Measurements from ENCODE around the gene NSUN3. TPM values are rescaled to one million over a fixed set of nuclear protein-coding genes. Genes with fewer than 3 reads are reported as not detected.
"Not testable (repeated sequence)": the region's sequence is repeated elsewhere in the genome, so short reads cannot be mapped to it uniquely, and the experiment has no call there.

NSUN3 gene
- total and polyA plus RNA-seq, 4 donors: 5.1 to 61.0 (median 9.3) TPM

DNA sequence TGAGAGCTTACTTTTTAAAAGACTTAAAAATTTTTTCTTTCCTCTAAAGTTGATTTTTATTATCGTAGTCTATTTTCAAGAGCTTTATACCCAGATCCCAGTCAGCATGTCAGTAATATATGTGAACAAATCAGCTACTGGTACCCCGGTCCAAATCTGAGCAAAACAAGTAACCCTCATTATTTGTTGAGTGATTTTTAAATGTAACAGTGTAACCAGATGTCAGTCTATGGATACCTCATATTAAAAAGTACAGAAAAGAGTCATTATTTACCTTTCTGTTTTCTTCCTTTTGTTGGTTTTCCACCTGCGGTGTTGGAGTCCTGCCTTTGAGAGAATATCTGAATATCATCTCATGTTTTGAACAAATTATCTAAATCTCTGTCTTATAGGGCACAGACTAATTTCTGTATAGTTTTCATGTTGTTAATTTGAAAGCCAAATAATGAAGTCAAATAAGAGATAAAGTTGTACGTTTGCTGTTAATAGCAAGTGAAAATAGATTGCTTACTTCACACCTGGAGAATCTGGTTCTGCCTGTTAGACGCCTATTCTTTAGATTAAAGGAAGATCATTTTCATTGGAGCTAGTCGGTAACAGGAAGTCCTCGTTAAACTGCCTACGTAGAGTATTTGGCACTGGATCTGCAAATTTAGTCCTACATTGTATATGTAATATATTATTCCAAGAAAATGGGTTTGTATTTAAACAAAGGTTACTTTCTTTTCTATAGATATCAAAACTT is 34.6 kb upstream of the NSUN3 start, which contains the start of gene STX19:
Gene STX19, minus strand, starts transcription at position 505 of the 745 bp plus-strand sequence. CDS start 13,328 bp downstream, outside the sequence.
- TF ChIP-seq, protein P1, sequence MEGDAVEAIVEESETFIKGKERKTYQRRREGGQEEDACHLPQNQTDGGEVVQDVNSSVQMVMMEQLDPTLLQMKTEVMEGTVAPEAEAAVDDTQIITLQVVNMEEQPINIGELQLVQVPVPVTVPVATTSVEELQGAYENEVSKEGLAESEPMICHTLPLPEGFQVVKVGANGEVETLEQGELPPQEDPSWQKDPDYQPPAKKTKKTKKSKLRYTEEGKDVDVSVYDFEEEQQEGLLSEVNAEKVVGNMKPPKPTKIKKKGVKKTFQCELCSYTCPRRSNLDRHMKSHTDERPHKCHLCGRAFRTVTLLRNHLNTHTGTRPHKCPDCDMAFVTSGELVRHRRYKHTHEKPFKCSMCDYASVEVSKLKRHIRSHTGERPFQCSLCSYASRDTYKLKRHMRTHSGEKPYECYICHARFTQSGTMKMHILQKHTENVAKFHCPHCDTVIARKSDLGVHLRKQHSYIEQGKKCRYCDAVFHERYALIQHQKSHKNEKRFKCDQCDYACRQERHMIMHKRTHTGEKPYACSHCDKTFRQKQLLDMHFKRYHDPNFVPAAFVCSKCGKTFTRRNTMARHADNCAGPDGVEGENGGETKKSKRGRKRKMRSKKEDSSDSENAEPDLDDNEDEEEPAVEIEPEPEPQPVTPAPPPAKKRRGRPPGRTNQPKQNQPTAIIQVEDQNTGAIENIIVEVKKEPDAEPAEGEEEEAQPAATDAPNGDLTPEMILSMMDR (IDR thresholded peaks at IDR 0.05; ENCODE audit: control extremely low read depth, extremely low read depth): no peak
- 56 to 78% methylated on average over 8 of the region's 8 CpGs for WGBS, 2 donors
- ATAC-seq (ENCODE audit: insufficient read depth, low FRiP score): no peak
- Histone ChIP-seq H3K4me3 (no peak within 1 kb of the TSS), H3K4me1 (ENCODE audit: control insufficient read depth in 5 of 5, insufficient read depth in 5 of 5, low read length in 5 of 5) (no peaks in the 10 kb centered on the region), H3K36me3 (ENCODE audit: control insufficient read depth in 4 of 4, insufficient read depth in 4 of 4, low read length in 4 of 4) (no peaks in the 10 kb centered on the region), H3K9ac (ENCODE audit: insufficient read depth in 1 of 2, low read length in 2 of 2) (peak within 1 kb of the TSS in 1 of 2 donors; percentile 35), H3K27ac (ENCODE audit: low read depth in 1 of 2, low read length in 1 of 2) (no peak within 1 kb of the TSS), H3K27me3 (ENCODE audit: control insufficient read depth in 3 of 3, insufficient read depth in 3 of 3, low read length in 2 of 3) (no peaks in the 10 kb centered on the region), H3K9me3 (ENCODE audit: control insufficient read depth in 4 of 4, insufficient read depth in 3 of 4, low read length in 3 of 4) (no peaks in the 10 kb centered on the region)
- peak in 2 of 3 donors; percentile 68 to 86 for DNase-seq

DNA sequence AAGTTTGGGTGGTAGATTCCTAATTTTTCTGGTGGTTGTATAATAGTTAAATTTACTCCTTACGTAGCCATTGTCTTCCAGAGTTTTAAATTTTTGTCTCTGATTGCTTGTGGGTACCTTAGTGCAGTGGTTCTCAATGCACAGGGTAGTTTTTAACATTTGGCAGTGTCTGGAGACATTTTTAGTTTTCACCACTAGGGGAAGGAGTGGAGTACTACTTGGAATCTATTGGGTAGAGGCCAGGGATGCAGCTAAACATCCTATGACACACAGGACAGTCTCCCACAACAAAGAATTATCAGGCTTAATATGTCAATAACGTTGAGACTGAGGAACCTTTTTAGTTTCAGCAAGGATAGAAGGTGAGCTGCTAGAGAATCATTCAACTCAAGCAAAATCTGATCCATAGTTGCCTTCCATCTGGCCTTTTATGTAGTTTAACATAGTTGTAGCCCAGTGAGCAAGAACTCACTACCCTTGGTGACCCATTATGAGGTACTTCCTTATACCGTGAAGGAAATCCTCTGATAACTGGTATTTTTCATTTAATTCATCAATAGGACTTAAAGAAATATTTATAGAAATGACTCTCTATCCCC is 25.9 kb upstream of the NSUN3 start:
- Histone ChIP-seq H3K4me1 (ENCODE audit: control insufficient read depth in 5 of 5, insufficient read depth in 5 of 5, low read length in 5 of 5) (no peaks in the 10 kb centered on the region), H3K36me3 (ENCODE audit: control insufficient read depth in 4 of 4, insufficient read depth in 4 of 4, low read length in 4 of 4) (peaks cover 2 to 5% (median 4%) of the 10 kb centered on the region in 4 donors), H3K9ac (ENCODE audit: insufficient read depth in 1 of 2, low read length in 2 of 2) (no peak overlapping the region), H3K4me3 (no peak overlapping the region), H3K27me3 (ENCODE audit: control insufficient read depth in 3 of 3, insufficient read depth in 3 of 3, low read length in 2 of 3) (no peaks in the 10 kb centered on the region), H3K27ac (ENCODE audit: low read depth in 1 of 2, low read length in 1 of 2) (no peak overlapping the region), H3K9me3 (ENCODE audit: control insufficient read depth in 4 of 4, insufficient read depth in 3 of 4, low read length in 3 of 4) (no peaks in the 10 kb centered on the region)
- WGBS, 2 donors: 80 to 83% methylated on average over 3 of the region's 3 CpGs
- DNase-seq (no peak), ATAC-seq (ENCODE audit: insufficient read depth, low FRiP score) (no peak)
- TF ChIP-seq, protein P1 (IDR thresholded peaks at IDR 0.05; ENCODE audit: control extremely low read depth, extremely low read depth): peak; percentile 7

DNA sequence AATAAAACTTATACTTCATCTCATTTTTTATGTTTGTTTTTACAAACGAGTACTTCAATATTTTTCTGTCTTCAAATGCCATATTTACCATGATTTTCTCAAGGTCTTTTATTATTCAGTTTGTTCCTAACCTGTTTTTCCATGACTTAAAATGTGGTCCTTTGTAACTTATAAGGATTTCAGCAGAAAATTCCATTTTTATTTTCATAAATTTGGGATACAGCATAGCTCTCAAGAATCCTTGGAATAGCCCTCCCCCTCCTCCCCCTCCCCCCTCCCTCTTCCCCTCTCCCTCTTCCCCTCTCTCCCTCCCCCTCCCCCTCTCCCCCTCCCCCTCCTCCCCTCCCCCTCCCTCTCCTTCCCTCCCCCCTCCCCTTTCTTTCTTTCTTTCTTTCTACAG is 19.6 kb upstream of the NSUN3 start:
- H3K4me1 ChIP-seq (ENCODE audit: control insufficient read depth in 5 of 5, insufficient read depth in 5 of 5, low read length in 5 of 5): no peaks in the 10 kb centered on the region
- H3K9ac ChIP-seq (ENCODE audit: insufficient read depth in 1 of 2, low read length in 2 of 2): no peak overlapping the region
- no peaks in the 10 kb centered on the region for H3K27me3 ChIP-seq (ENCODE audit: control insufficient read depth in 3 of 3, insufficient read depth in 3 of 3, low read length in 2 of 3)
- WGBS, 2 donors: 94 to 95% methylated on average over 1 of the region's 1 CpG
- DNase-seq: no peak
- TF ChIP-seq, protein P1 (IDR thresholded peaks at IDR 0.05; ENCODE audit: control extremely low read depth, extremely low read depth): no peak
- peaks cover 0 to 13% (median 1%) of the 10 kb centered on the region in 4 donors for H3K36me3 ChIP-seq (ENCODE audit: control insufficient read depth in 4 of 4, insufficient read depth in 4 of 4, low read length in 4 of 4)
- H3K4me3 ChIP-seq: no peak overlapping the region
- H3K9me3 ChIP-seq (ENCODE audit: control insufficient read depth in 4 of 4, insufficient read depth in 3 of 4, low read length in 3 of 4): peaks cover 0 to 9% (median 0%) of the 10 kb centered on the region in 4 donors
- no peak overlapping the region for H3K27ac ChIP-seq (ENCODE audit: low read depth in 1 of 2, low read length in 1 of 2)
- no peak for ATAC-seq (ENCODE audit: insufficient read depth, low FRiP score)

DNA sequence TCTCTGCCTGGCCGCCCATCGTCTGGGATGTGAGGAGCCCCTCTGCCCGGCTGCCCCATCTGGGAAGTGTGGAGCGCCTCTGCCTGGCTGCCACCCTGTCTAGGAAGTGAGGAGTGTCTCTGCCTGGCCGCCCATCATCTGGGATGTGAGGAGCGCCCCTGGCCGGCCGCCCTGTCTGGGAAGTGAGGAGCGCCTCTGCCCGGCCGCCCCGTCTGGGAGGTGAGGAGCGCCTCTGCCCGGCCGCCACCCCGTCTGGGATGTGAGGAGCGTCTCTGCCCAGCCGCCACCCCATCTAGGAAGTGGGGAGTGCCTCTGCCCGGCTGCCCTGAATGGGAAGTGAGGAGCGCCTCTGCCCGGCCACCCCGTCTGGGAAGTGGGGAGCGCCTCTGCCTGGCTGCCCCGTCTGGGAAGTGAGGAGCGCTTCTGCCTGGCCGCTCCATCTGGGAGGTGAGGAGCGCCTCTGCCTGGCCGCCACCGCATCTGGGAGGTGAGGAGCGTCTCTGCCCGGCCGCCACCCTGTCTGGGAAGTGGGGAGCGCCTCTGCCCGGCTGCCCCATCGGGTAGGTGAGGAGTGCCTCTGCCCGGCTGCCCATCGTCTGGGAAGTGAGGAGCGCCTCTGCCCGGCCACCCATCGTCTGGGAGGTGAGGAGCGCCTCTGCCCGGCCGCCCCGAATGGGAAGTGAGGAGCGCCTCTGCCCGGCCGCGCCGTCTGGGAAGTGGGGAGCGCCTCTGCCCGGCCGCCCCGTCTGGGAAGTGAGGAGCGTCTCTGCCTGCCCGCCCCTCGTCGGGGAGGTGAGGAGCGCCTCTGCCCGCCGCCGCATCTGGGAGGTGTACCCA is 18.5 kb upstream of the NSUN3 start:
- H3K9me3 ChIP-seq (ENCODE audit: control insufficient read depth in 4 of 4, insufficient read depth in 3 of 4, low read length in 3 of 4); ATAC-seq (ENCODE audit: insufficient read depth, low FRiP score); H3K9ac ChIP-seq (ENCODE audit: insufficient read depth in 1 of 2, low read length in 2 of 2); H3K4me1 ChIP-seq (ENCODE audit: control insufficient read depth in 5 of 5, insufficient read depth in 5 of 5, low read length in 5 of 5); DNase-seq; H3K4me3 ChIP-seq; H3K27ac ChIP-seq (ENCODE audit: low read depth in 1 of 2, low read length in 1 of 2); H3K27me3 ChIP-seq (ENCODE audit: control insufficient read depth in 3 of 3, insufficient read depth in 3 of 3, low read length in 2 of 3): not testable (repeated sequence)
- peaks cover 0 to 13% (median 1%) of the 10 kb centered on the region in 4 donors for H3K36me3 ChIP-seq (ENCODE audit: control insufficient read depth in 4 of 4, insufficient read depth in 4 of 4, low read length in 4 of 4)
- WGBS, 2 donors: 97 to 98% methylated on average over 61 of the region's 61 CpGs

All from lung (tissue), 12 donors.